Kidney (tissue), 14 donors: Measurements from ENCODE around the gene DNAL1. TPM values are rescaled to one million over a fixed set of nuclear protein-coding genes. Genes with fewer than 3 reads are reported as not detected.

ENCODE experiments used
- DNase-seq, 5 donors: peaks; one replicate each; pipeline ENCODE4 v3.0.0-alpha.2; 2013 to 2020
- FAIRE-seq: peaks from 2 replicates; lab custom pipeline; 2012; peaks lifted over from hg19 to GRCh38; lab: Jason Lieb, UNC
- H3K27ac ChIP-seq, 2 donors: one replicate each; pipeline ENCODE4 v1.7.0; 2013; ENCODE audit warnings: low read depth in 2 of 2, low read length in 2 of 2, inconsistent platforms in 1 of 2
- H3K27me3 ChIP-seq: one replicate; pipeline ENCODE4 v1.7.1; 2013; ENCODE audit warnings: low read length, inconsistent platforms; ENCODE audit not compliant: control insufficient read depth, insufficient read depth
- H3K36me3 ChIP-seq, 3 donors: one replicate each; pipeline versions ENCODE4 v1.7.0 to v1.7.1; 2013; ENCODE audit warnings: low read length in 3 of 3, control low read depth in 1 of 3, inconsistent platforms in 1 of 3; ENCODE audit not compliant: insufficient read depth in 3 of 3, control insufficient read depth in 2 of 3
- H3K4me1 ChIP-seq, 3 donors: one replicate each; pipeline versions ENCODE4 v1.7.0 to v1.7.1; 2013; ENCODE audit warnings: low read length in 3 of 3, inconsistent platforms in 1 of 3, low read depth in 1 of 3; ENCODE audit not compliant: control insufficient read depth in 2 of 3, insufficient read depth in 2 of 3
- H3K4me3 ChIP-seq, 3 donors: one replicate each; pipeline versions ENCODE4 v1.7.0 to v1.8.1; 2013; ENCODE audit warnings: low read length in 3 of 3, control low read depth in 1 of 3, inconsistent platforms in 1 of 3
- H3K9ac ChIP-seq, 3 donors: one replicate each; pipeline versions ENCODE4 v1.7.0 to v1.7.1; 2013; ENCODE audit warnings: low read length in 3 of 3, control low read depth in 1 of 3, inconsistent platforms in 1 of 3
- H3K9me3 ChIP-seq, 3 donors: one replicate each; pipeline versions ENCODE4 v1.7.0 to v1.7.1; 2013; ENCODE audit warnings: low read length in 3 of 3, control low read depth in 1 of 3, inconsistent platforms in 1 of 3; ENCODE audit not compliant: control insufficient read depth in 2 of 3, insufficient read depth in 1 of 3
- CTCF ChIP-seq: IDR thresholded peaks from 3 replicates; pipeline ENCODE4 v1.5.1; 2012; ENCODE audit warnings: mild to moderate bottlenecking, moderate library complexity, borderline replicate concordance; ENCODE audit not compliant: insufficient read depth; ENCODE audit errors: extremely low read depth
- intact Hi-C: fragments of 100-400 bp; cut with DNase I; formaldehyde crosslinking; loops from one replicate; pipeline ENCODE4 v1.11.1; 2022
- polyA plus RNA-seq: library from polyadenylated mRNA; stranded (reverse); fragments of 350-450 nt; fragmentation: Illumina TruSeq; extraction: RNeasy Lipid Tissue Mini Kit (QIAGEN cat#74804); gene quantifications from one replicate; pipeline ENCODE4 v1.2.3, GENCODE V29; 2014; ENCODE audit warnings: low read depth, low replicate concordance; ENCODE audit not compliant: insufficient read depth
- total RNA-seq: library from RNA; stranded (reverse); fragmentation: NEBNext Ultra II Directional; extraction: Animal tissue kit (Norgen Biotek cat#: 25700); gene quantifications from one replicate; pipeline ENCODE4 v1.2.1, GENCODE V29; 2021
- donor health status: control.
- donor health status: control.
- donor health status: control.
- donor health status: control.
- donor health status: control.
- donor health status: DM: yes; HTN: yes; CAD: no.
- donor health status: Normal renal cell carcinoma (clear cell type).

DNAL1 gene
- total and polyA plus RNA-seq, 2 donors from 2014 or later = 9.3 to 32.3 TPM

- peaks cover 0 to 20% (median 11%) of the 10 kb centered on the region in 3 donors for H3K4me1 ChIP-seq
- DNase-seq (peak in 2 of 5 donors; percentile 44 to 77), FAIRE-seq (no peak)
- no peak for TF ChIP-seq CTCF
- H3K4me3 ChIP-seq = no peak overlapping the region
- H3K36me3 ChIP-seq = peaks cover 13 to 39% (median 19%) of the 10 kb centered on the region in 3 donors
- no peaks in the 10 kb centered on the region for H3K9me3 ChIP-seq
- intact Hi-C loops = loop anchor here (5.0 kb wide), 1 partner anchor 98 kb away; no protein-coding TSS in a partner anchor
- H3K27ac ChIP-seq = peak overlapping the region in 1 of 2 donors; percentile 33
- H3K27me3 ChIP-seq = no peaks in the 10 kb centered on the region
- H3K9ac ChIP-seq = no peak overlapping the region
Observed at GRCh38 chr14:73729556-73730265, 84.9 kb downstream of the DNAL1 start.

- Histone ChIP-seq H3K9me3 (no peaks in the 10 kb centered on the region), H3K27ac (no peak overlapping the region), H3K27me3 (no peaks in the 10 kb centered on the region), H3K4me3 (no peak overlapping the region), H3K4me1 (peaks cover 0 to 12% (median 8%) of the 10 kb centered on the region in 3 donors), H3K36me3 (peaks cover 8 to 25% (median 14%) of the 10 kb centered on the region in 3 donors), H3K9ac (peak overlapping the region in 1 of 3 donors; percentile 48)
- no peak for FAIRE-seq
- TF ChIP-seq CTCF = peak; percentile 10
- no peak for DNase-seq
- intact Hi-C loops = no loop called here
Observed at GRCh38 chr14:73731111-73731510, 86.3 kb downstream of the DNAL1 start.

- no peaks in the 10 kb centered on the region for H3K27me3 ChIP-seq
- H3K9ac ChIP-seq = no peak overlapping the region
- H3K27ac ChIP-seq = no peak overlapping the region
- no peak for FAIRE-seq
- H3K36me3 ChIP-seq = peaks cover 9 to 26% (median 11%) of the 10 kb centered on the region in 3 donors
- no peak for TF ChIP-seq CTCF
- no peaks in the 10 kb centered on the region for H3K9me3 ChIP-seq
- peaks cover 0 to 12% (median 8%) of the 10 kb centered on the region in 3 donors for H3K4me1 ChIP-seq
- H3K4me3 ChIP-seq = no peak overlapping the region
- intact Hi-C loops = no loop called here
- no peak for DNase-seq
Observed at GRCh38 chr14:73732006-73732405, 87.2 kb downstream of the DNAL1 start.
